ENCODE measurements around the gene TBC1D9. TPM values are rescaled to one million over a fixed set of nuclear protein-coding genes. Genes with fewer than 3 reads are reported as not detected.
A peak's percentile ranks its signal among the peaks of the same experiment; 100 is the strongest.

TBC1D9 gene
- total and polyA plus RNA-seq, 2 of the 13 experiments (the other 11 are each of a cell fraction or from before 2014, with no cell fraction given): 11.9 to 12.2 TPM

DNA sequence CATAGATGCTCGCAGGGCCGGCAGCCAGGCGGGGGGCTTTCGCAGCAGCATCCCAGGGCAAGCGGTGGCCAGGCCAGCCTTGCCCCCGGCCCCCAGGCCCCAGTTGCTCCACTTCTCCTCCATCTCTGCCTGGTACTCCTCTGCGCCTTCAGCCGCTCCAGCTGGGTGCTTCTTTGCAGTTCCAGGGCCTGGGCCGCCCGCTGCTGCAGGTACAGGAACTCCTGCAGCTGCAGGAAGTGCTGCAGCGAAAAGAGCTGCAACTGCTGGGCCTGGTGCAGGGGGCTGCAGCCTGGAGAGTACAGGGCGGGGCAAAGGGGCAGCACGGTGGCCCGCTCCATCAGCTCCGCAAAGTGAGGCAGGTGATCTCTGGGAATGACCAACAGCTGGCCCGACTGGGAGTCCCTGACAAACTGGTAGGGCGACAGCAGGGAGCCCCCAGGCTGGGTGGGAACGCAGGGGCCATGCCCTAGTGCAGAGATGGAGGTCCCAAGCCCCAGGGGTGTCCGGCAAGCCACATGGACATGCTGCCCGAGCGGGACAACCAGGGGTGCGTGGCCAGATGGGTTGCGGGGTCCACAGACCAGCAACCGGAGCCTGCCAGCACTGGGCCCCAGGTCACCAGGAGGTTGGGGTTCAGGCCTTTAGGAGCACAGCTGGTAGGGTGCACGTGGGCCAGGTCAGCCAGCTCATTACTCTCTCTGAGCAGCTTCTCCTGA, 111.6 kb downstream of the TBC1D9 start:
- Histone ChIP-seq H3K9ac (ENCODE audit: insufficient read depth, low read depth, low read length) (no peak overlapping the region), H3K27me3 (ENCODE audit: control insufficient read depth in 1 of 2, insufficient read depth in 2 of 2, low read length in 2 of 2) (no peaks in the 10 kb centered on the region), H3K4me1 (ENCODE audit: insufficient read depth, low read length) (peaks cover 68% of the 10 kb centered on the region), H3K79me2 (ENCODE audit: insufficient read depth, low read length) (no peaks in the 10 kb centered on the region), H2AFZ (ENCODE audit: low read length) (no peak overlapping the region), H3K4me2 (ENCODE audit: low read depth, low read length) (no peak overlapping the region), H3K27ac (ENCODE audit: extremely low read length, insufficient read depth, low read length) (peak overlapping the region; percentile 49), H3K36me3 (replicated peaks in 1 of 2; ENCODE audit: control insufficient read depth in 1 of 2, insufficient read depth in 2 of 2, low read length in 2 of 2) (peaks cover 5 to 11% of the 10 kb centered on the region in 2 experiments; a peak in 4 of 5 replicates), H3K9me3 (ENCODE audit: low read length) (no peaks in the 10 kb centered on the region), H3K4me3 (replicated peaks in 1 of 3; ENCODE audit: insufficient read depth in 1 of 3, low read depth in 2 of 3, low read length in 3 of 3) (no peak overlapping the region), H4K20me1 (ENCODE audit: insufficient read depth, low read length) (no peaks in the 10 kb centered on the region)
- WGBS (ENCODE audit: low lambda C conversion rate): 84% methylated on average over 3 of the region's 25 CpGs
- in situ Hi-C loops (cut with HindIII; ENCODE audit: extremely low pct_ligation_motif_present, low pct_unique_long_range_greater_than_20kb) (loop anchor here (5.0 to 10.0 kb wide), 2 partner anchors 68 to 110 kb away; partner anchors contain the start of gene TBC1D9), intact Hi-C loops (cut with micrococcal nuclease; ENCODE audit: unreplicated experiment) (loop anchor here (5.0 kb wide), 1 partner anchor 98 kb away; no protein-coding TSS in a partner anchor)
- no TSS peak for BruUV-seq (replicated peaks)
- ATAC-seq (no peak), DNase-seq (ENCODE audit: low spot score) (no peak), FAIRE-seq (no peak)
- POLR2A ChIA-PET: interaction anchor here (1.1 kb wide), 1 partner anchor 17 kb away, joined by 3 read pairs; no protein-coding TSS in a partner anchor
- TF ChIP-seq RFX5 (IDR thresholded peaks at IDR 0.05; ENCODE audit: low read depth, low read length) (no peak), KDM1A (CRISPR knock-in tag; IDR thresholded peaks at IDR 0.05) (no peak), AGO2 (optimal IDR thresholded peaks at IDR 0.05; ENCODE audit: low read depth, low read length) (peak; percentile 58), MAZ (IDR thresholded peaks at IDR 0.05; ENCODE audit: borderline replicate concordance, low read depth, low read length) (no peak), MAZ (CRISPR knock-in tag; IDR thresholded peaks at IDR 0.05; ENCODE audit: low read depth) (no peak), ATM (IDR thresholded peaks at IDR 0.05; ENCODE audit: borderline replicate concordance) (no peak), ZNF263 (CRISPR knock-in tag; IDR thresholded peaks at IDR 0.05) (peak; percentile 22; the same call in 1 of the 2 replicates), SUZ12 (IDR thresholded peaks at IDR 0.05; ENCODE audit: low read depth, low read length) (no peak), CCDC6 (CRISPR knock-in tag; IDR thresholded peaks at IDR 0.05) (no peak)
- TF ChIP-seq, protein P1, sequence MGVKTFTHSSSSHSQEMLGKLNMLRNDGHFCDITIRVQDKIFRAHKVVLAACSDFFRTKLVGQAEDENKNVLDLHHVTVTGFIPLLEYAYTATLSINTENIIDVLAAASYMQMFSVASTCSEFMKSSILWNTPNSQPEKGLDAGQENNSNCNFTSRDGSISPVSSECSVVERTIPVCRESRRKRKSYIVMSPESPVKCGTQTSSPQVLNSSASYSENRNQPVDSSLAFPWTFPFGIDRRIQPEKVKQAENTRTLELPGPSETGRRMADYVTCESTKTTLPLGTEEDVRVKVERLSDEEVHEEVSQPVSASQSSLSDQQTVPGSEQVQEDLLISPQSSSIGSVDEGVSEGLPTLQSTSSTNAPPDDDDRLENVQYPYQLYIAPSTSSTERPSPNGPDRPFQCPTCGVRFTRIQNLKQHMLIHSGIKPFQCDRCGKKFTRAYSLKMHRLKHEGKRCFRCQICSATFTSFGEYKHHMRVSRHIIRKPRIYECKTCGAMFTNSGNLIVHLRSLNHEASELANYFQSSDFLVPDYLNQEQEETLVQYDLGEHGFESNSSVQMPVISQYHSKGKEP (CRISPR knock-in tag; IDR thresholded peaks at IDR 0.05): no peak
- CTCF ChIA-PET (ENCODE audit: low intra/inter-chr PET ratio, low total read pairs): no interaction called here

Measured in HepG2 (cell line).